Neutrophil (primary cell): ENCODE data around the gene ADRA2B.
A peak's percentile ranks its signal among the peaks of the same experiment; 100 is the strongest.

Source experiments
- H3K27ac ChIP-seq: fragments of 200-600 bp; sonication (generic); 2 replicates; pipeline ENCODE4 v1.5.1; 2016; ENCODE audit warnings: mild to moderate bottlenecking, moderate library complexity
- H3K27me3 ChIP-seq: fragments of 200-600 bp; sonication (generic); 2 replicates; pipeline ENCODE4 v1.6.0; 2016; ENCODE audit warnings: mild to moderate bottlenecking
- H3K36me3 ChIP-seq: fragments of 200-600 bp; sonication (generic); 2 replicates; pipeline ENCODE4 v1.5.1; 2017
- H3K4me1 ChIP-seq, 2 experiments: fragments of 200-600 bp in 1 of 2; sonication (generic) in 1 of 2; 1 replicate in 1 of 2; 2 replicates in 1 of 2; pipeline versions ENCODE4 v1.5.1 to v1.6.1; 2013 to 2016; ENCODE audit warnings: low read depth in 1 of 2, low read length in 1 of 2, mild to moderate bottlenecking in 1 of 2, moderate library complexity in 1 of 2; ENCODE audit not compliant: control insufficient read depth in 1 of 2, insufficient read depth in 1 of 2
- H3K4me3 ChIP-seq, 2 experiments: fragments of 200-600 bp in 1 of 2; sonication (generic) in 1 of 2; 1 replicate in 1 of 2; 2 replicates in 1 of 2; pipeline ENCODE4 v1.5.1; 2013 to 2016; ENCODE audit warnings: low read depth in 1 of 2, low read length in 1 of 2, mild to moderate bottlenecking in 1 of 2, moderate library complexity in 1 of 2
- H3K9me3 ChIP-seq: fragments of 200-600 bp; sonication (generic); 2 replicates; pipeline ENCODE4 v1.5.1; 2016
- CTCF ChIP-seq: fragments of 200-600 bp; sonication (generic); IDR thresholded peaks from 2 replicates; pipeline ENCODE4 v1.5.1; 2016; ENCODE audit warnings: antibody characterized with exemption

Gene ADRA2B

DNA sequence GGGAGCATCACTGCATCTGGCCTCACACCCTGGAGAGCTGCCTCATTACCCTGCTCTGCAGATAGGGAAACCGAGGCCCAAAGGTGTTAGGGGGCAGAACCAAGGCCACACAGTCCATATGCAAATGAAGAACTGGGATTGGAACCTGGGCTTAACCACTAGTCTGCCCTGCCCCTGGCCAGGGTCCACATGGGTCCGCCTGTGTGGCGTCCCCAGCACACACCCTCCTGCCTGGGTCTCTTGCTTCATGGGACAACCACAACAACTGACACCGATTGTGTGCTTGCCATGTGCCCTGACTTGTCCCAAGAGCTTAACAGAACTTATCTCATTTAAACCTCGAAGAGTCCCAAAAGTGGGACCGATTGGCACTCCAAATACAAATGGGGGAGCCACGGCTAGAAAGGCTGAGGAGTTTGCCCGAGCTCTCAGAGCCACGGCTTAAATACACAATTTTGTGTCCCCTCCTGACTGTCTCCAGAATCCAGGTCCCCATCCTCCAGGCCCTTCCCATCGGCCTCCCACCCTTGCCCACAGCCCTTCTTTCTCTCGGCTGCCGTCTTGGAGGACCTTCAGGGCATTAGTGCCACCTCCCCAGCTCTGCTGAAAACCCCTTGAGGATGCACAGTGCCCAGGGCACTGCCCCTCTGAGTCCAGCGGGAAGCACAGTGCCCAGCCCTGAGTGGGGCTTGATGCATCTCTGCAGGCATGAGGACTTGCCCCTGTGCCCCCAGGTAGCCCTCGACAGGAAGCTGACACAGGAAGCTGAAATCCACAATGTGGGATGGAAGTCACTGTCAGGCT is 34.6 kb upstream of the ADRA2B start:
- no peak overlapping the region for H3K27ac ChIP-seq
- H3K4me1 ChIP-seq = peaks cover 31% of the 10 kb centered on the region in 2 experiments
- no peak for TF ChIP-seq CTCF
- H3K36me3 ChIP-seq = no peaks in the 10 kb centered on the region
- no peaks in the 10 kb centered on the region for H3K27me3 ChIP-seq
- H3K4me3 ChIP-seq = no peak overlapping the region
- H3K9me3 ChIP-seq = no peaks in the 10 kb centered on the region

- no peak for TF ChIP-seq CTCF
- Histone ChIP-seq H3K9me3 (no peaks in the 10 kb centered on the region), H3K4me1 (peaks cover 37 to 39% of the 10 kb centered on the region in 2 experiments), H3K27ac (no peak overlapping the region), H3K4me3 (no peak overlapping the region), H3K27me3 (no peaks in the 10 kb centered on the region), H3K36me3 (no peaks in the 10 kb centered on the region)
These were observed 33.8 kb upstream of the ADRA2B start for GRCh38 chr2:96150007-96150640.

GRCh38 chr2:96148410-96149217 is 32.2 kb upstream of the ADRA2B start:
- TF ChIP-seq CTCF = peak; percentile 28
- peak overlapping the region; percentile 35 to 52 for H3K4me3 ChIP-seq
- H3K9me3 ChIP-seq = no peaks in the 10 kb centered on the region
- peaks cover 9% of the 10 kb centered on the region for H3K27me3 ChIP-seq
- peak overlapping the region; percentile 53 for H3K27ac ChIP-seq
- H3K4me1 ChIP-seq = peaks cover 44 to 48% of the 10 kb centered on the region in 2 experiments
- no peaks in the 10 kb centered on the region for H3K36me3 ChIP-seq

- Histone ChIP-seq H3K27ac (peak overlapping the region; percentile 53), H3K9me3 (no peaks in the 10 kb centered on the region), H3K4me3 (peak overlapping the region in 1 of 2 experiments; percentile 35), H3K27me3 (peaks cover 9% of the 10 kb centered on the region), H3K4me1 (peaks cover 44 to 48% of the 10 kb centered on the region in 2 experiments), H3K36me3 (no peaks in the 10 kb centered on the region)
- no peak for TF ChIP-seq CTCF
These were observed 31.3 kb upstream of the ADRA2B start for GRCh38 chr2:96147593-96148201.

DNA sequence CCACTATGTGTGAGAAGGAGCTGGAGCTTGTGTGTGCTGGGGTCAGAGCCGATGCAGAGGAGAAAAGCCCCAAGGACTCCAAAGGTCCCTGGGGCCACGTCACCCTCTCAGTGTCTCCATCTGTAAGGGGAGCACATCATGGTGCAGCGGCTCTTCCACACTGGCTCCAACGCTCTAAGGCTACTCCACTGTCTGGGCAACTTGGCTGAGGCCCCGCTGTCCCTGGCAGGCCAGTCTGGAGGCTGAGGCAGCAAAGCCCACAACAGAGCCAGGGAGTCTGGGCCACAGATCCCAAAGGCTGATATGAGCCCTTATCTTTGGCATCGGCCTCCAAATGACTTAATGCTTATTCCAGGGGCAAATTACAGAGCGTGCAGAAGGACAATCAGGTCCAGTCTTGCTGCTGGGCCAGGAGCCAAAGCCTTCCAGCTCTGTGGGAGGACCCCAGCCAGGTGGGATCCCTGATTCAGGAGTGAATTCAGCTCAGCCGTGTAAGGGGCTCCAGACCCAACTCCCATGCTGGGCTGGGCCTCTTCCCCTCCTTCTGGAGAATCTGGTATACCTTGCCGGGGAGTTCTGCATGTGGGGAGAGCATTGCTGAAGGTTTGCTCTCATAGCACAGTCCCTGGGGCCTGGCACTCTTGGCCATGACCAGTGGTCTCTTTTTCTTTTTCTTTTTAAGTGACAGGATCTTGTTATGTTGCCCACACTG is 30.7 kb upstream of the ADRA2B start:
- H3K4me3 ChIP-seq = peak overlapping the region; percentile 68 to 76
- peak overlapping the region; percentile 86 for H3K27ac ChIP-seq
- H3K36me3 ChIP-seq = no peaks in the 10 kb centered on the region
- peaks cover 44 to 48% of the 10 kb centered on the region in 2 experiments for H3K4me1 ChIP-seq
- no peak for TF ChIP-seq CTCF
- peaks cover 9% of the 10 kb centered on the region for H3K27me3 ChIP-seq
- H3K9me3 ChIP-seq = no peaks in the 10 kb centered on the region
